Kidney glomerular epithelial cell (primary cell): Measurements from ENCODE around the gene RAB31.
A peak's percentile ranks its signal among the peaks of the same experiment; 100 is the strongest.

Experiments
- DNase-seq: peaks from one replicate; lab custom pipeline; 2025; lab: John Stamatoyannopoulos, UW

Gene RAB31

DNA sequence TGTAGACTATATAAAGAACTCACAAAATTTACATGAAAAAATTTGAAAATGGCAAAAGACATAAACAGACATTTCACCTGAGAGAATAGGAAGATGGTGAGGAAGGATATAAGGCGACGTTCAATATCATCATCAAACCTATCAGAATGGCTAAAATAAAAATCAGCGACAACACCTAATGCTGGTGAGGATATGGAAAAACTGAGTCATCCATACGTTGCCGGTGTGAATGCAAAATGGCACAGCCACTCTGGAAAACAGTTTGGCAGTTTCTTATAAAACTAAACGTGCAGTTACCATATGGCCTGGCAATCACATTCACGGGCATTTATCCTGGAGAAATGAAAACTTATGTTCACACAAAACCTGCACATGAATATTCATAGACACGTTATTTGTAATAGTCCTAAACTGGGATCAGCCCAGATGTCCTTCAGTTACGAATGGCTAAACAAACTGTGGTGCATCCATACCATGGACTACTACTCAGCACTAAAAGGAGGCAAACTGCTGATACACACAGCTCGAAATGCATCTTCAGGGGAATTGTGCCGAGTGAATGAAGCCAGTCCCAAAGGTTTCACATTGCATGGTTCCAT, 114.6 kb downstream of the RAB31 start:
- no peak for DNase-seq

GRCh38 chr18:9823805-9824473, 115.8 kb downstream of the RAB31 start:
- no peak for DNase-seq

GRCh38 chr18:9824474-9824832, 116.4 kb downstream of the RAB31 start:
- DNase-seq, result no peak

DNA sequence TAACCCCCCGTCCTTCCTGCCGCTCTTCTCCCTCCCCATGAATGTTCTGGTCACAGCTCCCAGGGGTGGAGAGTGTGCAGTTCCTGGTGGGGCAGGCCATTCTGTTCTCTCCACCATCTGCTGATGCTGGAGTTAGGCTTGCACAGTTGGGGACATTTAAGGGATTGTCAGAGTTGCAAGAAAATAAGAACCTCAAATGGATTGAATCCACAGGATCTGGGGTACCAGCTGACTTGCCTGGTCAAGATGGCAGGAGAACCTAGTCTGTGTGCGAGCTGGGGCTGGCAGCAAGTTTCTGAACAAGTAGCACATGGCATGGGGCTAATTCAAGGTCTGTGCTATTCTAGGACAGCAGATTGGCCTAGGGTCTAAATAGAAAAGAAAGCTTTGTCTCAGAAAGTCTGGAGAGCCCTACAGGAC, 116.9 kb downstream of the RAB31 start:
- DNase-seq, result no peak

- DNase-seq, result peak; percentile 81
Observed at GRCh38 chr18:9825571-9826073, 117.5 kb downstream of the RAB31 start.

GRCh38 chr18:9826685-9827084, 118.6 kb downstream of the RAB31 start:
- no peak for DNase-seq

- DNase-seq, result no peak
Observed at GRCh38 chr18:9827211-9827792, 119.2 kb downstream of the RAB31 start.

DNA sequence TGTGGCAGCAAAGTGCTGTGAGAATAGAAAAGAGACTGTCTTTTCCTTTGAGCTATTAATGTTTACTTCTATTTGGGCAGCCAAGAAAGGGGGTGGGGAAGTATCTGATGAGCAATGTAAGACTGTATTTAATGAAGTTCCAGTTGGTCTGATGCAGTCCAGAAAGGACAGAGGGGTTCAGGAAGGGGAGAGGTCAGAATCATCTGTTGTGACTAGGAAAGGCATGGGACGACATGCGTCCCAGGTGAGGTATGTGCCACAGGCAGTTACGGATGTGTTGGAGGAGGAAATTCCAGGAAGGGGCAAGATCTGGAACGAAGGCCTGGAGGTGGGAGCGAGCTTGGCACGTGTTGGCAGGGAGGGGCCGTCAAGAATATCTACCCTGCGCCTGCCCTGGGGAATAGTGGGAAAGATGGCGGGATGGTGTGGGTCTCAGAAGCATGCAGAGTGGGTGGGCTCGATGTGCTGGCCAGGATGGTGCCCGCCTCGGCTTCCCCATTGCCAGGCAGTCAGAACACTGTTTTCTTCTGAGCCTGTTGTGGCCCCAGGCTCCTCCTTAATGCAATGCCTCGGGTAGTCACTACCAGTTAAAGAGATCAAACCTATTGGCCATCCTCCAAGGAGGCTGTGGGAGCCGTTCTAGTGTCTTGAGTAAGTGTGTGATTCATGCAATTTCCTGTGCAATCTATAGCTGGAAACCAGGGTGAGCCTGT, 119.8 kb downstream of the RAB31 start:
- peak; percentile 78 for DNase-seq

- no peak for DNase-seq
Observed at GRCh38 chr18:9828506-9829396, 120.7 kb downstream of the RAB31 start.

DNA sequence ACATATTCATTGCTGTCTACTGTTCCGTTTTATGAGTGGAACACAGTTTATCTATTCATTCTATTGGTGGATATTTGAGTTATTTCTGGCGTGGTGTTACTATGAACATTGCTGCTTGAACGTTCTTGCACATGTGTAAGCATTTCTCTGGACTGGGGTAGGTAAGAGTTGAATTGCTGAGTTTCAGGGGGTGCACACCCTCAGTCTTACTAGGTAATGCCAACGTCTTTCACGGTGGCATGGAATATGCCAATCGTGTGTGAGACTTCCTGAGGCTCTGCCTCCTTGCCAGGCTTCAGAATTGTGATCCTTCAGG, 121.3 kb downstream of the RAB31 start:
- no peak for DNase-seq

- peak; percentile 36 for DNase-seq
Observed at GRCh38 chr18:9831036-9831722, 123.1 kb downstream of the RAB31 start.

DNA sequence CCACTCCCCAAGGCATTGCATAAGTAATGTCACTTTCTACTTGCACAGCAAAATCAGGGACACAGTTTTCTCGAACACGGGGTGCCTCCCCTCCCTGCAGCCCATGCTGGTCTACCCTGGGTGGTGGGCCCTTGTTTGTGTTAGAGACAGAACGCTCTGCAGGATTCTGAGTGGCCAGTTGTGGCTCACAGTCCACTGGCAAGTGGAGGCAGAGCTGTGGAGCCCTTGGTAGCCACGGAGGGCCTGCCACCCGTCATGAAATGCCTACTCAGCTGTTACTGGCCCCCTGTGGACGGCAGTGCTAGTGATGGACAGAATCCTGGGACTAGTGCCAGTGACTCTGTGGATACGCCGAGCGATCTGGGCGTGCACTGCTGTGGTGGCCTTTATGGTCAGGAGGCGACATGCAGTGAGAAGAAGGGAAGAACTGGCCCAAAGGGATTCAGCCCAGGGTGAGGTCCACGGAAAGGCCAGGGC, 123.7 kb downstream of the RAB31 start:
- no peak for DNase-seq

GRCh38 chr18:9832871-9833270, 124.8 kb downstream of the RAB31 start:
- DNase-seq, result no peak

GRCh38 chr18:9834551-9834950, 126.5 kb downstream of the RAB31 start:
- no peak for DNase-seq

DNA sequence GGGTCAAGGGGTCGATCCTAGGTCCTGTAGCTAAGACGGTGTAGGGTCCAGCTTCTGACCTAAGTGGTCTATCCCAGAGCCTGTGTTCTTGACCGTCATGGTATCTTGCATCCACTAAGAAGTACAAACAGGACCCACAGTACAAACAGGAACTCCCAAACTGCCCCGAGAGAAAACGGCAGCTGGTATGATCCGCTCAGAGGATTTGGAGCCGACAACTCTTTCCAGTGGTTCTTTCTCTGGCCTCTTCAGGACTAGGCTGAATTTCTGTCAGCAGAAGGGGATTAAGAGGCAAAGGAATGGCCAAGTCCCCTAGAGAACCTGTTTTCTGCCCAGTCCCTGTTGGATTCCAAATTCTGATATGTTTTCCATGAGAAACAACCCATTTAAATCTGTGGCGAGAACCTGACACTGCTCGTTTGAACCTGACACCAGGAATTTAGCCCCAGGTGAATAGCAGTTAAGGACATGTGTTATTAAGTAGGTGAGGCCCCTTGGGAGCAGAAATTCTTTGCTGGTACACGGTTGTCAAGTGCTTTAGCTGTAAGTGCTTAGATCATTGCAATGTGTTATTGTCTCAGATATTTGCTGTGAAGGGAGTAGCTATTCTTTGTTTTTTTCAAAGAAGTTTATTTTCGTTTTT, 127.1 kb downstream of the RAB31 start:
- DNase-seq, result no peak

DNA sequence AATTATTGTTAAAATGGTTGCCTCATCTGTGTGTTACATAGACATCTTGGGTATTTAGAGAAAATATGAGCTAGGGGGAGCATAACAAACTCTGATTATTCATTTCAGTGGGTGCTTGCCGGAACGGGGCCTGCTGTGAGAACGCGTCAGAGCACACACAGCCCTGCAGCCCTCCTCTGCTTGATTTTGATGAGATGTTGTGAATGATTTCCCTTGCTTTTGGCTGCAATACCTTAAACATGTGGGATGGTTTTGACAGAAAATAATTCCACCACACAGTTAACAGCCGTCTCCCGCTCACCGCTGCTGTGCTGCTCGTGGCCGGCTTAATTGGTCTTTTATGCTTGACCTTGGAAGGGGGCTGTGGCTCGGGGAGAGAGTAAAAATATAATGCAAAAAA, 127.7 kb downstream of the RAB31 start:
- peak; percentile 24 for DNase-seq

GRCh38 chr18:9838144-9838877, 130.2 kb downstream of the RAB31 start:
- DNase-seq, result no peak

- no peak for DNase-seq
Observed at GRCh38 chr18:9839211-9839610, 131.1 kb downstream of the RAB31 start.

DNA sequence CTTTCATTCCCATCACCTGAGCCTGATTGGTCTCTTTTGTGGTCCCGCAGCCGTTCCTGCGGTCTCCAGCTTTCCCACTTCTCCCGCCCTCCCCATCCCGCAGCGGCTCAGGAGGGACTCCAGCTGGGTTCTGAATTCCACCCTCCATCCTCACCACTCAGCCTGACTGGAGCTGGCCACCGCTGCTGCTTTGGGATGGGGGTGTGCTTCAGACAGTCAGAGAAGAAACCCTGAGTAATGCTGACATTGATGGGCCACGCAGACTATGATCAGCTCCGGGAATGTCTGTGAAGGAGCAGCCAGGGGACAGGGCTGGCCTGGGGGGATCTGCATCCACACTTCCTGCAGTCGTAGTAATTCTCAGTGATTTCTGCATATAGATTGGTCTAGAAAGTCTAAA, 131.8 kb downstream of the RAB31 start:
- DNase-seq, result no peak

DNA sequence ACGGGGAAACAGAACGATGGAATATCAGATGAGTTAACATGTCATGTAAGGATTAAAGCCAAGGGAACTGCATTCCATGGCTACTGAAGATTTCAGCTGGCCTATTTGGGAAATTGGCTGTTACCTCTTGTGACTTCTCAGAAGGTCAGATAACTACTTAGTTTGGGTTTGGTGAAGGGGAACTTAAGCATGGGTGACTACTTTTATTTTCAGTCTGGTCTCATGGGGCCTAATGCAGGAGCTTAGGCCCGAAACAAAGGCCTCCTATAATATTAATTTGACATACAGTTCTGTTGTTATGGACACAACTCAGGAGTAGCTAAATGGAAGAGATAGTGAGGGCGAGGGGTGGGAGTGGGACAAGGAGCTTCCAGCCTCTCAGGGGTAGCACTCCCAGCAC, 133.7 kb downstream of the RAB31 start:
- DNase-seq, result no peak
